GM15510 (cell line): ENCODE results near the gene OST4.

Experiments
- POLR2A ChIP-seq: IDR thresholded peaks from 3 replicates; pipeline ENCODE4 v1.6.1; 2011; ENCODE audit warnings: borderline replicate concordance; ENCODE audit not compliant: insufficient read length; ENCODE audit errors: extremely low read depth

The OST4 gene

DNA sequence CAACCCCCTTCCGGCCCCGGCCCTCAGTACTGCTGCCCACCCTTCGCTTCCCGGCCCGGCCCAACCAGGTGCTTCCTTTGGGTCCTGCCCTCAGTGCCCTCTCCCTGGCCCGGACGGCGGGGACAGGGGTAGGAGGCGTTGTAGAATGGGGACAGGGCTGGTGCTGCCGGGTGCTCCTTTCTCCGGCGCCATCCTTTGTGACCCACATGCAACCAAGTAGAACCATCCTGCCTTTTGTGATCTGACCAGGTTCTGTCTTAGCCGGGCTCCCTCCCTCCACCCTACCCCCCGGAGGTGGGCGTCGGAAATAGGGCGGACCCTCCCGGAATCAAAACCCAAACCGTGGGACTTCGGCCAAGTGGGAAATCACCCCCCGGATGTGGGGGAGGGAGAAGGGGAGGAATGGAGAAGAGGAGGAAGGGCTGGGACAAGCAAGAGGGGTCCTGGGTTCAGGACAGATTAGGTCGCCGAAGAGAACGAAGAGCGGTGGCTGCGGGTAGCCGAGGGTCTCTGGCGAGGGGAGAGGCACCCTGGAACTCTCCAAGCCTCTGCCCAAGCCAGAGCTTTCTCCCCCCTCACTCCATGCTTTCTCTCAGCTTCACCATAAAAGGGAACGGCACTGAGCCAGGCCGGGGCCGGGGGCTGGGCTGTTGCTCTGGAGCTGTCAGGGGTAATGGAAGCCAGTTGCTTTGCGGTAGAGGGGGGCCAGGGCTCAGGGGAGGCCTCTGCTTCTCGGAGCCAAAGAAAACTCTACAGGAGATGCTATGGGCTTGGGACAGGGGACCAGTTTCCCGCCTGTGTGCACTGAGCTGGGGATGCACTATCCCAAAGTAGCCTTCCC lies 756 bp upstream of the OST4 start:
- no peak for TF ChIP-seq POLR2A

DNA sequence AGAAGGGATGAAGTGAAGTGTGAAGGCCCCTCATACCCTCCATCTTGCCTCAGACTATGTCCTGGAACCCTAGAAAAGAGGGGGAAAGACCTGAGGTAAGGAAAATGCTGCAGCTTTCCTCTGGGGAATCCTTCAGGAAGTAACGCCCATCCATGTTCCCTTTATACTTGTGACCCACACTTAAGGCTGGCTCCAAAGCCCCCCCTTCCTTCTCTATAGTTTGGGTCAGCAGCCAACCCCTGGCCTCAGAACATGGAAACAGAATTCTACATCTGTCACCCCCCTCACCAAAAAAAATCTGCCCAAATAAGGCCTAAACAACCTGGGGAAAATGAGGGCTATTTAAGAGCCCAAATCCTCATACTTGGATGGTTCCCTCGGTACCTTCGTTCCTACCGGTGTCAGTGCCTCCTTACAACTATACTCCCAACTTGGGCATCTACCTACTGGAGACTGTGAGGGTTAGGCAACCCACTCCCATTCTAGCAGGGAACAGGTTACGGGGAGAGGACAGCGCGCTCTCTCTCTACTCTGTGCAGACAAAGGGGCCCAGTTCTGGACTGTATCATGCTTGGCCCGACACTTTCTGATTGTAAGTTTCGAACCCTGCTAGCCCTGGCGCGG lies 689 bp downstream of the OST4 start:
- no peak for TF ChIP-seq POLR2A

DNA sequence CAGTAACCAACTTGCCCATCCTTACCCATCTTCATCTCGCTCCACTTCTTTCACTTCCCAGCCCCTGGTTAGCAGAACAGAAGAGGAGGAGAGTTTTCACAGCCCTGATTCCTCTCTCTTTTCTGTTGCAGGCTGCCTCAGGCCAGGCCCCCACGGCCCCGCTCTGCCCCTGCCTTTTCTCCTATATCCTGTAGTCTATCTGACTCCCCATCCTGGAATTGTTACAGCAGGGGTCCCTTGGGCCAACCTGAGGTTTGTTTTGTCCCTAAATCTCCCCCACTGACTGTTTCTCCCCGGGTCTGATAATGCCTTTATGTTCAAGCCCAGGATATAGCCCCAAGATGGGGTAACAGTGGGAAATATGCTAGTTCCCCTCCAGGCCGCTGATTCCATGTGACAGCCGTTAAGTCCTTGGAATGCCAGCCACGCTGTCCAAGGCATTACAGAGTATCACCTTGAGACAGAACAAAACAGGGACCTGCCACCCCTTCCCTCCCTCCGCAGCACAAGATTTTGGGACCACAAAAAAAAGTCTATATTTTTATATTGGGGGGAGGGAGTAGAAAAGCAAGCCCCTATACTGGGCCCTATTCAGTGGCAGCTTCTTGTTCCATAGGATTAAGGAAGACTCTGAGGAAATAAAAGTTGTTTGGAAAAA lies 1.4 kb downstream of the OST4 start:
- TF ChIP-seq POLR2A: no peak

DNA sequence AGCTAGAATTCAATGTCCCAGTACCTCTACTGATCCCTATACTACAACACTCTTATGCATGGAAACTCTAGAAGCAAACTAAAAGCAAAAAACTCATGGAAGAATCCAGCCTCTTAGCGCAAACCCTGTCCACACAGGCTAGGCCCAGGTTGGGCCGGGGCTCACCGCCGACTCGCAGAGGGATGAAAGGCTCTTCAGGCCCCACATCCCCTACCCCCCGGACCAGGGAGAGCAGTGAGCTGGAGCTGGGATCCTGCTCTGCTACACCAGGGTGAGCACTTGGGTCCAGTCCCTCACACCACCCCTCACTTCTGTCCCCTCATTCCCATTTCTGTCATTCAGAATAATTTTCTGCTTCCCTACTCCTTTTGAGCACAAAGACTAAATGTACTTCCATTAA lies 2.0 kb downstream of the OST4 start:
- TF ChIP-seq POLR2A: no peak

DNA sequence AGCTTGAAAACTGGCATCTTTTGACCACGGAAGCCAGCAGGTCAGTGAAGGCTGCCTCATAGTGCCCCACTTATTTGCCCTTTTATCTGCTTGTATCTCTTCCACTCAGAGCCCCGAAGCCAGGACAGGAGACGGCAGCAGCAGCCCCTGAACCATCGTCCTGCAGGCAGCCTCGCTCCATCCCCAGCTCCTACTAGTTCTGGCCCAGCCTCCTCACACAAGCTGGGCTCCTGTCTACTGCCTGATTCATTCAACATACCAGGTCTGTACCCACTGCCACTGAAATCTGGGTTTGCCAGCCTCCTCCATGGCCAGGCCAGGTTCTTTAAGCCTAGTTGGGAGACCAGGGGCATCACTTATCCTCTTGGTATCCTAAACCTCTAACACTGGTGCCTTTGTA lies 4.1 kb downstream of the OST4 start:
- no peak for TF ChIP-seq POLR2A

DNA sequence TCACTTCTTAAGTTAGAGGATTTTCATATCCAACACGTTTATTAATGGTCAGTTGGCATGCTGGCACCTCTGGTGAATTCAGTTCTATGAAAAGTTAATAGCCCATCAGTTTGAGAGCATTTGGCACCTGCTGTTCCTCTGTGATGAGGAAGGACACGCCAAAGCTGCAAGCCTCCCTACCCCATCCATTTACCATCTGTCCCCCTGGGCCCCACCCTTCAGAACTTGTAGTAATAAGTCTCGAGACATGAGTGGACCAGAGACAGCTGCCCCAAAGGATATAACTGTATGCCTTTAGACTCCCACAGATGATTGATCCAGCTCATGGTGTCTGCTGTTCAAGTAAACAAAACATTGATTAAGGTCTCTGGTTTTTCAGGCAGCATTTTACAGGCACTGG lies 6.3 kb downstream of the OST4 start:
- no peak for TF ChIP-seq POLR2A

DNA sequence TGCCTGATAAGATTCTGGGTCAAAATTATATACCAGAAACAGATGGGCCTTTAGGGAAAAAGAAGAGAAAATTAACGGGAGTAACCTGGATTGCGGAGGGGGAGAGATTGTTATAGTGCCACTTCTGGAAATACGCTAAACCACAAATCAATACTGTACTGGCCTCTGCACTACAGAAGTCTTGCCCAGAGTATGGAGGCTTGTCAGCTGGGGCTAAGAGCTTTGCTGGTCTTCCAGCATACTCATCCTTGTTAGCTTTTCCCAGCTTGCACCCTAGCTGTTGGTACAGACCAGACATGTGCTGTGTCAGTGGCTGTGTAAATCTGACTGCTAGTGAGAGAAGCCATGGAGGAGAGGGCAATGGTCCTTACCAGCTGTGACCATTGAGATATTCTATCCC lies 11.1 kb downstream of the OST4 start:
- TF ChIP-seq POLR2A: no peak

DNA sequence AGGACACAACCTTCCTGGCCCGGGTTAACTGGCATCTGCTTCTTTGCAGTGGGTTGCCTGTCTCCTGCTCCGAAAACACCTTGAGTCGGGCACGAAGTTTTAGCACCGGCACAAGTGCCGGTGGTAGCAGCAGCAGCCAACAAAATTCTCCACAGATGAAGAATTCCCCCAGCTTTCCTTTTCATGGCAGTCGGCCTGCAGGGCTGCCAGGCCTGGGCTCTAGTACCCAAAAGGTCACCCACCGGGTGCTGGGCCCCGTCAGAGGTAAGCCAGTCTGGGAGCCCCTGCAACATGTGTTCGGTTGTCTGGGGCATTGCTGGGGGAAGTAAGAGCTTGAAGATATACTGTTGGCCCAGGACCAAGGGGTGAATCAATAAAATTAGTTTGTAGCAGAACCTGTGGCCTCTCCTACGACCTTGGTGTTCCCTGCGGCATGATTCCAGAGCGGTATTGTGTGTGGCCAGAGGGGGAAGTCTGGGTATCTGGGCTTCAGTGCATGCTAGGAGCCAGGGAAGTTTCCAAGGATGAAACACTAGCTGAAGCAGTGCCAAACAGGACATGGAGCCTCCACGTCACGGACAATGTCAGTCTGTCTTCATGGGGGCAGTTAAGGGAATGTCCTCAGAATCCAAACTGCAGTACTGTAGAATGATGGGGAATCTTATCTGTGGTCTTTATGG lies 12.2 kb downstream of the OST4 start:
- TF ChIP-seq POLR2A: no peak

DNA sequence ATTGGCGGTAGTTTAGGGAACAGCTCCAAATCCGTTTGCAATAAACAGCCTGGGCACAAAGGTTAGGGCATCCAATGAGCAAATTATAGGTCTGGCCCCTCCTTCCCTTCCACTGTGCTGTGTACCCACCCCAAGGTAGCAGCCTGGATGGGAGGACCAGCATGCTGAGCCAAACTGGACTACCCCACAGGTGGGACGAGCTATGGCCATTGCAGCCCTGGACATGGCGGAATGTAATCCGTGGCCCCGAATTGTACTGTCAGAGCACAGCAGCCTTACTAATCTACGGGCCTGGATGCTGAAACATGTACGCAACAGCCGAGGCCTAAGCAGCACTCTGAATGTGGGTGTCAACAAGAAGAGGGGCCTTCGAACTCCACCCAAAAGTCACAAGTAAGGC lies 13.2 kb downstream of the OST4 start:
- TF ChIP-seq POLR2A: no peak

DNA sequence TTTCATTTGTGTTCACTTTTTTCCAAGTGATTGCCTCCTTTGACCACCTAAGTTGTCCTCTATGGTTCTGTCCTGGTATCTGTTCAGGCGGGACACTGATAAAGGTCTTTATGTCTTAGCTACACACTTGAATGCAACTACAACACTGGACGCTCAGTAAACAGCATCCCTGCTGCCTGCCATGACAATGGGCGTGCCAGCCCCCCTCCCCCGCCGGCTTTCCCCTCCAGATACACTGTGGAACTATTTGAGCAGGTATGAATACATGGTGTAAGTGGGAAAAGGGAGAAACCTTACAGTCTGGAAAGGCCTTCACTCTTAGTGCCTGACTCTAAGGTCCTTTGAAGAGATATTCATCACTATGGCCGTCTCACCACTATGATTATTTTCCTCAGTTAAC lies 14.3 kb downstream of the OST4 start:
- TF ChIP-seq POLR2A: no peak

DNA sequence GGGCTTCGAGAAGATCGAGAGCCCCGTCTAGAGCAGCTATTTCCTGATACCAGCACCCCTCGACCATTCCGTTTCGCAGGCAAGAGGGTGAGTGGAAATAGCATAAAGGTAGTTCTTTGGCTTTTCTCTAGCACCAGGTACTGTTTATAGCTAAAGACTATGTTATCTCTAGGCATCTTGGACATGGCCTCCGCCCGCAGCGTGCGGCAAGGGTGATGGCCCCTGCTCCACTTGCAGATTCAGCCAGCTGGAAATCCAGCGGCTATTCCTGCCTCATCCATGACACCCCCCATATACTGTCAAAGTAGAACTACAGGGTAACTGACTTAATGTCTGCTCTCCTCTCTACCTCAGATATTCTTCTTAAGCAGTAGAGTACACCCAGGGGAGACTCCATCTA lies 16.7 kb downstream of the OST4 start:
- TF ChIP-seq POLR2A: no peak

DNA sequence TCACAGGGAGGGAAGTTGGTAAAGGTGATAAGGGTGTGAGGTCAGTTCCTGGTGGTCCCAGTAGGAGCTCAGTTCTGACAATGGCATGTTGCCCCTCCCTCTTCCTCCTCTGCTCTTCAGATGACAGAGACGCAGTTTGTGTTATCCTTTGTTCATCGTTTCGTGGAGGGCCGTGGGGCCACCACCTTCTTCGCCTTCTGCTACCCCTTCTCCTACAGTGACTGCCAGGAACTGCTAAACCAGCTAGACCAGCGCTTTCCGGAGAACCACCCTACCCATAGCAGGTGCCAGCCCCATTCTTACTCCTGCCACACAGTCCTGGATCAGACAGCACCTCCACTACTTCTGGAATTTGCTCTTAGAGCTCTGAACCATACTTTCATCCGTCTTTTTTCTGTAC lies 17.7 kb downstream of the OST4 start:
- TF ChIP-seq POLR2A: no peak

DNA sequence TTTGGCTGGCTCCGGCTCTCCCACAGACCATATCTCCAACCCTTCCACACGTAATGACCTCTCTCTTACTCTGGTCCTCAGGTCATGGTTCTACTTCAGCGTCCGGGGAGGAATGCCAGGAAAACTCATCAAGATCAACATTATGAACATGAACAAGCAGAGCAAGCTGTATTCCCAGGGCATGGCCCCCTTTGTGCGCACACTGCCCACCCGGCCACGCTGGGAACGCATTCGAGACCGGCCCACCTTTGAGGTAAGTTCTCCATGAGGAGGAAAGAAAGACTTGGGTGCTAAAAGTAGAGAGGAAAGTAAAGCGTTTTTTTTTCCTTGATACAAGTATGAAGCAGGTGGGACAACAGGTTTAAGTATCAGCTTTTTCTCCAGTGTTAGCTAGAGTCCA lies 18.1 kb downstream of the OST4 start:
- TF ChIP-seq POLR2A: no peak

DNA sequence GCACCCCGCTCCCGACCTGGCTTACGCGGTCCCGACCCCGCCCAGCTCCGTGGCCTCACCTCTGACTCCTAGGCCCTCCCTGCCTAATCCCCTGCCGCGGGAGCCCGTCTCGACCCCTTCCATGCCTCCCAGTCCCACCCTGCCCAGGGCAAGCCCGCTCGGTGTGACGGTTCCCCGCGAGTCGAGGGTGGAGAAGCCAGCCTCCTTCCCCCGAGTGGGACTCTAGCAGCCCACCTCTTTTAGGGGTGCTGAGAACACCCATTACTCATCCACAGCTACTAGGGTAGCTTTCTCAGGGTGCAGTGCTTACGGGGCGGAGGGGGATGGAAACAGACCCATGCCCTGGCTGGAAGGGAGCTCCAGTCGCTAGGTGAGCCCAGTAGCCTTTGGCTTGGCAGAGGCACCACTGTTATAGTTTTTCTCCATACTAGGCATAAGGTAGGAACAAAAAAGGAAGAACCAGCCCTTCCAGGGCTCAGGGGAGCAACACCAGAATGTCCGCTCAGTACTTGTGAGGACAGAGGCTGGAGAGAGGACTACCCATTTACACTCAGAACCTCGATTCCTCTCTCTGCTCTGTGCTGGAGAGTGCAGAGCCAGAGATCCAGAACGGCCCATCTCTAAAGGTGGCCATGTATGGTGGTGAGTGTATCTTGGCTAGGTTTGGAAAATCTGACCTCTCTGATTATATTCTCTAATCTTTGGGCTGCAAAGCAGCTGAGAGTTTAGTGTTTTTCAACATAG lies 19.4 kb downstream of the OST4 start:
- no peak for TF ChIP-seq POLR2A
